Measurements from ENCODE around the gene CLEC4M. TPM values are rescaled to one million over a fixed set of nuclear protein-coding genes. Genes with fewer than 3 reads are reported as not detected.

CLEC4M gene
- total RNA-seq, 1 donor from 2014 or later, result 4.8 TPM

DNA sequence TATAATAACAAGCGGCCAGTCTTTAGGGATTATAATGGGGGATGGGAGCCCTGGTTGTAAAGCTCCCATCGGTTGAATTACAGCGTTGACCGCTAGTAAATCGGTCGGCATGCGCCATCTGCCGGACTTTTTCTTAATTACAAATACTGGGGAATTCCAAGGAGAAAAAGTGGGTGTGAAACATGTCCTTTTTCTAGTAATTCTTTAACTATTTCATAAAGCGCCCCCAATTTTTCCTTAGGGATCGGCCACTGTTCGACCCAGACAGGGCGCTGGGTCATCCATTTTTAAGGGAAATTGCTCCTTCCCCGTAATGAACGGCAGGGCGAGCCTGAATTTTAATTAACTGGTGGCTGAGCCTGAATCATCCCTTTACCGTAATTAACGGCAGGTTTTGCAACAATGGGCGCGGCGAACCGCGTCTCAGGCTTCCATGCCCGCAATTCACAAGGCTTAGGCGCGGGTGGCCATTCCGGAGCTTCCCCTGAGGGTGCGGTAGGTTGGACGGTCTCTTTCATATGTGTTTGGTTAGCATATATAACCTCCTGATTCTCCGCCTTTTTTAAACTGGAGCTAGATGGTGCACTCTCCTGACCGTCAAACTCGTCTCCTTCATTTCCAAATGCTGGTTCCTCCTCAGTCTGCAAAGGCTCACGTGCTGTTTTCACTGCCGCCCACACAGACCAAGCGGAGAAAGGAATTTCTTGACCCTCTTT is 36.8 kb downstream of the CLEC4M start:
- DNase-seq, result peak; percentile 78
- Histone ChIP-seq H3K36me3 (no peaks in the 10 kb centered on the region), H3K9me3 (no peaks in the 10 kb centered on the region), H3K27ac (no peak overlapping the region), H3K4me1 (no peaks in the 10 kb centered on the region), H3K27me3 (no peaks in the 10 kb centered on the region), H3K4me3 (peak overlapping the region; percentile 4)
- intact Hi-C loops (cut with DNase I), result loop anchor here (10.0 kb wide), 1 partner anchor 115 kb away; the partner anchor contains the start of gene TRAPPC5
- ATAC-seq, result peak; percentile 94
- TF ChIP-seq, protein P1, sequence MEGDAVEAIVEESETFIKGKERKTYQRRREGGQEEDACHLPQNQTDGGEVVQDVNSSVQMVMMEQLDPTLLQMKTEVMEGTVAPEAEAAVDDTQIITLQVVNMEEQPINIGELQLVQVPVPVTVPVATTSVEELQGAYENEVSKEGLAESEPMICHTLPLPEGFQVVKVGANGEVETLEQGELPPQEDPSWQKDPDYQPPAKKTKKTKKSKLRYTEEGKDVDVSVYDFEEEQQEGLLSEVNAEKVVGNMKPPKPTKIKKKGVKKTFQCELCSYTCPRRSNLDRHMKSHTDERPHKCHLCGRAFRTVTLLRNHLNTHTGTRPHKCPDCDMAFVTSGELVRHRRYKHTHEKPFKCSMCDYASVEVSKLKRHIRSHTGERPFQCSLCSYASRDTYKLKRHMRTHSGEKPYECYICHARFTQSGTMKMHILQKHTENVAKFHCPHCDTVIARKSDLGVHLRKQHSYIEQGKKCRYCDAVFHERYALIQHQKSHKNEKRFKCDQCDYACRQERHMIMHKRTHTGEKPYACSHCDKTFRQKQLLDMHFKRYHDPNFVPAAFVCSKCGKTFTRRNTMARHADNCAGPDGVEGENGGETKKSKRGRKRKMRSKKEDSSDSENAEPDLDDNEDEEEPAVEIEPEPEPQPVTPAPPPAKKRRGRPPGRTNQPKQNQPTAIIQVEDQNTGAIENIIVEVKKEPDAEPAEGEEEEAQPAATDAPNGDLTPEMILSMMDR (IDR thresholded peaks at IDR 0.05), result peak; percentile 56

DNA sequence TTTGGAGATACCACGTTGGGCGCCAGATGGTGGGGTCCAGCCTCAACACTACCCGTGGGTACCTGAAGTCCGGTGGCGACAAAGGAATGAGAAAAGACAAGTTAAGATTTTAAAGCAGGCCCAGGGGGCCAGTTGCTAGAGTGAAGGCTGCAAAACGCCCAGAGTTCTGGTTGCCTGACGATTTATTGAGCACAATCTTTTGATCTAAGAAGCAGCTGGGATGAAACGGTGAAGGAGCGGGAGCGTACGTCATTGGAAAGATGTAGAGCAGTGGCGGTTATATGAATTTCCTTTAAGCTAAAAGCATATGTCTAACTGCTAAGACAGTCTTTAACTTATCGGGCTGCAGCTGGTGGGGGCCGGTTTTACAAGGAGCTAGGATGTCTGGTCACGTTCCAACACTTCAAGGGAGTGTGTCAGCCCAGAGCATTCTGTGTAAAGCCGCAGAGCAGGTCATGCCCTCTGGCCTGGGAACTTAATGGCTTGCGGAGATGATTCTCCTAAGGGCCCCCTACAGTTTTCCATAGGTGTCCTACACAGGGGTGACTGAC is 38.1 kb downstream of the CLEC4M start:
- Histone ChIP-seq H3K9me3 (no peaks in the 10 kb centered on the region), H3K36me3 (no peaks in the 10 kb centered on the region), H3K27me3 (no peaks in the 10 kb centered on the region), H3K4me3 (no peak overlapping the region), H3K4me1 (no peaks in the 10 kb centered on the region), H3K27ac (no peak overlapping the region)
- intact Hi-C loops (cut with DNase I), result loop anchor here (10.0 kb wide), 1 partner anchor 116 kb away; the partner anchor contains the start of gene TRAPPC5
- ATAC-seq, result no peak
- TF ChIP-seq, protein P1 (IDR thresholded peaks at IDR 0.05), result no peak
- no peak for DNase-seq

- H3K27me3 ChIP-seq, result no peaks in the 10 kb centered on the region
- H3K9me3 ChIP-seq, result peaks cover 3% of the 10 kb centered on the region
- TF ChIP-seq, protein P1 (IDR thresholded peaks at IDR 0.05), result no peak
- intact Hi-C loops (cut with DNase I), result loop anchor here (10.0 kb wide), 1 partner anchor 121 kb away; the partner anchor contains the start of gene TRAPPC5
- ATAC-seq, result no peak
- no peak for DNase-seq
- no peak overlapping the region for H3K27ac ChIP-seq
- no peaks in the 10 kb centered on the region for H3K36me3 ChIP-seq
- no peak overlapping the region for H3K4me3 ChIP-seq
- H3K4me1 ChIP-seq, result no peaks in the 10 kb centered on the region
Observed at GRCh38 chr19:7806234-7806633, 43.2 kb downstream of the CLEC4M start.

GRCh38 chr19:7806876-7807275 is 43.8 kb downstream of the CLEC4M start:
- H3K4me3 ChIP-seq, result no peak overlapping the region
- DNase-seq (no peak), ATAC-seq (no peak)
- intact Hi-C loops (cut with DNase I), result loop anchor here (10.0 kb wide), 1 partner anchor 122 kb away; the partner anchor contains the start of gene TRAPPC5
- H3K9me3 ChIP-seq, result peaks cover 3% of the 10 kb centered on the region
- H3K27me3 ChIP-seq, result no peaks in the 10 kb centered on the region
- TF ChIP-seq, protein P1 (IDR thresholded peaks at IDR 0.05), result no peak
- no peak overlapping the region for H3K27ac ChIP-seq
- H3K4me1 ChIP-seq, result no peaks in the 10 kb centered on the region
- H3K36me3 ChIP-seq, result no peaks in the 10 kb centered on the region

DNA sequence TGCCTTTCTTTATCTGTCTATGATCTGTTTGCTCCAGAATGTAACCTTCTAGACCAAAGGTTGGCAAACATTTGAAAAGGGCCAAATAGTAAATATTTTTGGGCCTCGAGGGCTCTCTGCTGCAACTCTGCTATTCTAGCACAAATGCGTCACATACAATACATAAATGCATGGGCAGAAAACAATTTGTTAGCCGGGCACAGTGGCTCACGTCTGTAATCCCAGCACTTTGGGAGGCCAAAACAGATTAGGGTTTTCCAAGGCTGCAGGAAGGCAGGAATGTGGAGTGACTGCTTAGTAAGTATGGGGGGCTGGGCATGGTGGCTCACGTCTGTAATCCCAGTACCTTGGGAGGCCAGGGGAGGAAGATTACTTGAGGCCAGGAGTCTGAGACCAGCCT is 45.1 kb downstream of the CLEC4M start:
- intact Hi-C loops (cut with DNase I), result loop anchor here (10.0 kb wide), 1 partner anchor 123 kb away; the partner anchor contains the start of gene TRAPPC5

More for the DNA sequence above, 45.1 kb downstream of the CLEC4M start:
- Histone ChIP-seq H3K4me1 (no peaks in the 10 kb centered on the region), H3K36me3 (no peaks in the 10 kb centered on the region), H3K27me3 (no peaks in the 10 kb centered on the region), H3K4me3 (no peak overlapping the region), H3K9me3 (peaks cover 3% of the 10 kb centered on the region), H3K27ac (no peak overlapping the region)
- ATAC-seq (no peak), DNase-seq (no peak)
- TF ChIP-seq, protein P1 (IDR thresholded peaks at IDR 0.05), result no peak
